NCI-H345 (cell line): Measurements from ENCODE around the gene ENSA.
"Not testable (repeated sequence)": the region's sequence is repeated elsewhere in the genome, so short reads cannot be mapped to it uniquely, and the experiment has no call there.

Experiments
- DNase-seq: peaks from one replicate; lab custom pipeline; 2025; lab: John Stamatoyannopoulos, UW

The ENSA gene

GRCh38 chr1:150629115-150629928, at the start of gene ENSA:
TSS of gene ENSA (minus strand) at chr1:150629612. CDS start at chr1:150629470, 142 bp downstream.
- peak; percentile 100 for DNase-seq

- DNase-seq = no peak
Observed at GRCh38 chr1:150678988-150679387, 49.6 kb upstream of the ENSA start.

GRCh38 chr1:150674881-150675280, 45.5 kb upstream of the ENSA start:
- DNase-seq = no peak

- DNase-seq = no peak
Observed at GRCh38 chr1:150663321-150663720, 33.9 kb upstream of the ENSA start.

GRCh38 chr1:150662811-150663210, 33.4 kb upstream of the ENSA start:
- DNase-seq = no peak

- no peak for DNase-seq
Observed at GRCh38 chr1:150661156-150661555, 31.7 kb upstream of the ENSA start.

GRCh38 chr1:150660584-150660983, 31.2 kb upstream of the ENSA start:
- DNase-seq = no peak

- DNase-seq = not testable (repeated sequence)
Observed at GRCh38 chr1:150657064-150657463, 27.7 kb upstream of the ENSA start.

- not testable (repeated sequence) for DNase-seq
Observed at GRCh38 chr1:150654635-150655034, 25.2 kb upstream of the ENSA start.

GRCh38 chr1:150650193-150650592, 20.8 kb upstream of the ENSA start:
- no peak for DNase-seq

GRCh38 chr1:150649441-150650075, 20.1 kb upstream of the ENSA start:
- DNase-seq = no peak

GRCh38 chr1:150642296-150642695, 12.9 kb upstream of the ENSA start:
- DNase-seq = no peak

- DNase-seq = not testable (repeated sequence)
Observed at GRCh38 chr1:150641126-150641815, 11.9 kb upstream of the ENSA start.

GRCh38 chr1:150638430-150638829, 9.0 kb upstream of the ENSA start:
- not testable (repeated sequence) for DNase-seq

- DNase-seq = not testable (repeated sequence)
Observed at GRCh38 chr1:150634839-150635622, 5.6 kb upstream of the ENSA start.

GRCh38 chr1:150628766-150629114, 672 bp downstream of the ENSA start:
- no peak for DNase-seq

GRCh38 chr1:150627826-150628410, 1.5 kb downstream of the ENSA start:
- no peak for DNase-seq

GRCh38 chr1:150626150-150626549, 3.3 kb downstream of the ENSA start:
- DNase-seq = no peak

- DNase-seq = not testable (repeated sequence)
Observed at GRCh38 chr1:150624546-150624945, 4.9 kb downstream of the ENSA start.

- not testable (repeated sequence) for DNase-seq
Observed at GRCh38 chr1:150624134-150624533, 5.3 kb downstream of the ENSA start.

GRCh38 chr1:150622303-150622975, 7.0 kb downstream of the ENSA start:
- no peak for DNase-seq
